OCI-LY3 (cell line): ENCODE results near the gene NTN4.

Source experiments
- H2AFZ ChIP-seq: fragments of 200-600, 300-600 bp; shearing (Covaris generic); 2 replicates; pipeline ENCODE4 v1.6.0; 2014; ENCODE audit warnings: antibody characterized with exemption, low read depth, low read length
- H3K27ac ChIP-seq: fragments of 200-600, 300-600 bp; sonication (generic); 2 replicates; pipeline ENCODE4 v1.5.1; 2014; ENCODE audit warnings: mild to moderate bottlenecking, low read length, moderate library complexity, mixed read lengths
- H3K27me3 ChIP-seq: fragments of 200-600, 300-600 bp; sonication (generic); 2 replicates; pipeline ENCODE4 v1.6.1; 2014; ENCODE audit warnings: low read depth, low read length, mixed read lengths
- H3K36me3 ChIP-seq: fragments of 200-600, 300-600 bp; sonication (generic); replicated peaks from 2 replicates; pipeline ENCODE3; 2014; ENCODE audit warnings: low read depth, low read length, mixed read lengths
- H3K4me1 ChIP-seq: fragments of 300-600, 200-600 bp; sonication (generic); 2 replicates; pipeline ENCODE4 v1.6.1; 2014; ENCODE audit warnings: low read length, mixed read lengths
- H3K4me2 ChIP-seq: fragments of 200-600, 300-600 bp; sonication (generic); 2 replicates; pipeline ENCODE4 v1.6.1; 2014; ENCODE audit warnings: low read length, mixed read lengths
- H3K4me3 ChIP-seq: fragments of 300-600, 200-600 bp; sonication (generic); 2 replicates; pipeline ENCODE4 v1.5.1; 2014; ENCODE audit warnings: antibody characterized with exemption, mild to moderate bottlenecking, low read length, moderate library complexity
- H3K79me2 ChIP-seq: fragments of 300-600, 200-600 bp; shearing (Covaris generic); 2 replicates; pipeline ENCODE4 v1.6.1; 2014; ENCODE audit warnings: mild to moderate bottlenecking, low read length, mixed read lengths
- H3K9ac ChIP-seq: fragments of 300-600, 200-600 bp; shearing (Covaris generic); 2 replicates; pipeline ENCODE4 v1.6.0; 2014; ENCODE audit warnings: mild to moderate bottlenecking, low read length, moderate library complexity
- H3K9me3 ChIP-seq: fragments of 200-600, 300-600 bp; shearing (Covaris generic); 2 replicates; pipeline ENCODE4 v1.6.1; 2014; ENCODE audit warnings: low read length, mixed read lengths; ENCODE audit not compliant: insufficient read depth
- H4K20me1 ChIP-seq: fragments of 200-600, 300-600 bp; sonication (generic); 2 replicates; pipeline ENCODE4 v1.6.1; 2016; ENCODE audit warnings: low read length, mixed read lengths; ENCODE audit not compliant: insufficient read depth
- EZH2phosphoT487 ChIP-seq: fragments of 200-600 bp; shearing (Covaris generic); IDR thresholded peaks from 2 replicates; pipeline ENCODE4 v1.6.1; 2018; ENCODE audit warnings: antibody characterized with exemption, mixed run types, low read depth
- TF ChIP-seq, protein P1 (sequence below): fragments of 200-600, 300-600 bp; sonication (generic); IDR thresholded peaks from 2 replicates; pipeline ENCODE4 v1.5.1; 2014; ENCODE audit warnings: antibody characterized with exemption, low read length, low read depth

Gene NTN4

GRCh38 chr12:95718006-95718431 is 72.5 kb downstream of the NTN4 start:
- TF ChIP-seq EZH2phosphoT487, result no peak
- TF ChIP-seq, protein P1, sequence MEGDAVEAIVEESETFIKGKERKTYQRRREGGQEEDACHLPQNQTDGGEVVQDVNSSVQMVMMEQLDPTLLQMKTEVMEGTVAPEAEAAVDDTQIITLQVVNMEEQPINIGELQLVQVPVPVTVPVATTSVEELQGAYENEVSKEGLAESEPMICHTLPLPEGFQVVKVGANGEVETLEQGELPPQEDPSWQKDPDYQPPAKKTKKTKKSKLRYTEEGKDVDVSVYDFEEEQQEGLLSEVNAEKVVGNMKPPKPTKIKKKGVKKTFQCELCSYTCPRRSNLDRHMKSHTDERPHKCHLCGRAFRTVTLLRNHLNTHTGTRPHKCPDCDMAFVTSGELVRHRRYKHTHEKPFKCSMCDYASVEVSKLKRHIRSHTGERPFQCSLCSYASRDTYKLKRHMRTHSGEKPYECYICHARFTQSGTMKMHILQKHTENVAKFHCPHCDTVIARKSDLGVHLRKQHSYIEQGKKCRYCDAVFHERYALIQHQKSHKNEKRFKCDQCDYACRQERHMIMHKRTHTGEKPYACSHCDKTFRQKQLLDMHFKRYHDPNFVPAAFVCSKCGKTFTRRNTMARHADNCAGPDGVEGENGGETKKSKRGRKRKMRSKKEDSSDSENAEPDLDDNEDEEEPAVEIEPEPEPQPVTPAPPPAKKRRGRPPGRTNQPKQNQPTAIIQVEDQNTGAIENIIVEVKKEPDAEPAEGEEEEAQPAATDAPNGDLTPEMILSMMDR, result no peak
- no peak overlapping the region for H2AFZ ChIP-seq
- 0 out of 2 replicates have a peak, but pooled peaks cover 5% of the 10 kb centered on the region for H3K27me3 ChIP-seq
- no peak overlapping the region for H3K27ac ChIP-seq
- H4K20me1 ChIP-seq, result no peaks in the 10 kb centered on the region
- no peaks in the 10 kb centered on the region for H3K36me3 ChIP-seq
- no peak overlapping the region for H3K4me2 ChIP-seq
- no peaks in the 10 kb centered on the region for H3K9me3 ChIP-seq
- H3K4me1 ChIP-seq, result peaks cover 6% of the 10 kb centered on the region
- no peak overlapping the region for H3K9ac ChIP-seq
- no peaks in the 10 kb centered on the region for H3K79me2 ChIP-seq
- H3K4me3 ChIP-seq, result no peak overlapping the region

- Histone ChIP-seq H3K4me3 (no peak overlapping the region), H3K27ac (no peak overlapping the region), H2AFZ (no peak overlapping the region), H3K4me2 (no peak overlapping the region), H3K9me3 (no peaks in the 10 kb centered on the region), H3K4me1 (peaks cover 4% of the 10 kb centered on the region; the same call in 1 of the 2 replicates), H3K79me2 (no peaks in the 10 kb centered on the region), H3K36me3 (no peaks in the 10 kb centered on the region), H4K20me1 (no peaks in the 10 kb centered on the region), H3K9ac (no peak overlapping the region), H3K27me3 (0 out of 2 replicates have a peak, but pooled peaks cover 5% of the 10 kb centered on the region)
- TF ChIP-seq, protein P1, result no peak
- no peak for TF ChIP-seq EZH2phosphoT487
Observed at GRCh38 chr12:95717316-95717928, 73.1 kb downstream of the NTN4 start.

GRCh38 chr12:95715177-95715576 is 75.4 kb downstream of the NTN4 start:
- TF ChIP-seq EZH2phosphoT487, result no peak
- TF ChIP-seq, protein P1, result no peak
- Histone ChIP-seq H3K27me3 (0 out of 2 replicates have a peak, but pooled peaks cover 4% of the 10 kb centered on the region), H3K4me2 (no peak overlapping the region)

DNA sequence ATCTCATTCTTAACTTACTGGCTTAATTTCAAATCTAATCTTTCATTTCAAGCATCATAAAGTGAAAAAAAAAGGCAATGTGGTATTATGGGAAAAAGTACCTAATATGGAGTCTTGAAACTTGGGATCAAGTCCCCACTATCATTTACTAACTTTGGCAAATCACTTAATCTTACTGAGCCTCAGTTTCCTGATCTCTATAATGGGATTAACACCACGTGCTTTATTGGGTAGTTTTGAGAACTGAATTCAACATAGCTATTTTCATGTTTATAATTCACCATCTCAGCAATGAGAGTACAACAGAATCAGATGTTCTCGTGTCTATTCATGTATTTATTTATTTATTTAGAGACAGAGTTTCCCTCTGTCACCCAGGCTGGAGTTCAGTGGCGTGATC is 78.3 kb downstream of the NTN4 start:
- Histone ChIP-seq H3K27ac (no peak overlapping the region), H2AFZ (no peak overlapping the region), H3K79me2 (no peaks in the 10 kb centered on the region), H3K9ac (no peak overlapping the region), H3K36me3 (no peaks in the 10 kb centered on the region), H3K4me1 (no peaks in the 10 kb centered on the region), H3K4me3 (no peak overlapping the region), H3K9me3 (no peaks in the 10 kb centered on the region), H3K27me3 (peaks cover 9% of the 10 kb centered on the region), H4K20me1 (no peaks in the 10 kb centered on the region), H3K4me2 (no peak overlapping the region)
- TF ChIP-seq EZH2phosphoT487, result no peak
- TF ChIP-seq, protein P1, result no peak

More at GRCh38 chr12:95715177-95715576, 75.4 kb downstream of the NTN4 start:
- Histone ChIP-seq H2AFZ (no peak overlapping the region), H3K79me2 (no peaks in the 10 kb centered on the region), H3K9me3 (no peaks in the 10 kb centered on the region), H3K4me1 (no peaks in the 10 kb centered on the region), H3K9ac (no peak overlapping the region), H4K20me1 (no peaks in the 10 kb centered on the region), H3K27ac (no peak overlapping the region), H3K4me3 (no peak overlapping the region), H3K36me3 (no peaks in the 10 kb centered on the region)
